H1 (cell line): ENCODE measurements around the gene AQP12A. TPM values are rescaled to one million over a fixed set of nuclear protein-coding genes. Genes with fewer than 3 reads are reported as not detected.

Experiments used
- CTCF ChIA-PET: fragments of 300-600 bp; sonication (Branson Sonifier 250); formaldehyde crosslinking; loops from one replicate; lab custom pipeline; 2021; ENCODE audit not compliant: partially characterized antibody; lab: Charles Lee
- POLR2A ChIA-PET: fragments of 300-600 bp; sonication (Branson Sonifier 250); formaldehyde crosslinking; loops from one replicate; lab custom pipeline; 2021; ENCODE audit warnings: inconsistent platforms; ENCODE audit not compliant: partially characterized antibody; lab: Charles Lee
- DNase-seq, 2 experiments: peaks; one replicate each; pipeline versions ENCODE4 v3.0.0 to v3.0.0-alpha.2; 2010 to 2022; ENCODE audit warnings: low spot score in 2 of 2, low read depth in 1 of 2, mixed read lengths in 1 of 2
- FAIRE-seq: peaks from 2 replicates; lab custom pipeline; 2011; peaks lifted over from hg19 to GRCh38; lab: Jason Lieb, UNC
- H2AFZ ChIP-seq: 2 replicates; pipeline ENCODE4 v1.8.1; 2012; ENCODE audit warnings: low read length, inconsistent platforms
- H2AK5ac ChIP-seq: 2 replicates; pipeline ENCODE4 v1.6.1; 2013; ENCODE audit warnings: low read depth, low read length
- H2BK120ac ChIP-seq: replicated peaks from 2 replicates; pipeline ENCODE3; 2013; ENCODE audit warnings: low read depth, low read length, inconsistent platforms
- H2BK12ac ChIP-seq: 2 replicates; pipeline ENCODE4 v1.6.1; 2013; ENCODE audit warnings: low read depth, low read length
- H2BK15ac ChIP-seq: 2 replicates; pipeline ENCODE4 v1.6.1; 2013; ENCODE audit warnings: low read length
- H2BK20ac ChIP-seq: 2 replicates; pipeline ENCODE4 v1.6.1; 2013; ENCODE audit warnings: low read length
- H2BK5ac ChIP-seq: 2 replicates; pipeline ENCODE4 v1.6.1; 2013; ENCODE audit warnings: low read depth, low read length
- H3K14ac ChIP-seq: 2 replicates; pipeline ENCODE4 v1.6.1; 2013; ENCODE audit warnings: inconsistent platforms; ENCODE audit not compliant: insufficient read length
- H3K18ac ChIP-seq: 2 replicates; pipeline ENCODE4 v1.6.1; 2013; ENCODE audit warnings: low read length; ENCODE audit errors: extremely low read depth
- H3K23ac ChIP-seq: 2 replicates; pipeline ENCODE4 v1.6.1; 2013; ENCODE audit warnings: inconsistent platforms; ENCODE audit not compliant: insufficient read length
- H3K23me2 ChIP-seq: 2 replicates; pipeline ENCODE4 v1.6.1; 2013; ENCODE audit warnings: low read depth, low read length
- H3K27ac ChIP-seq: 2 replicates; pipeline ENCODE4 v1.6.1; 2011; ENCODE audit warnings: low read depth, low read length, inconsistent platforms
- H3K27me3 ChIP-seq, 4 experiments: replicated peaks in 1 of 4; 1 replicate in 1 of 4; 2 replicates in 3 of 4; pipeline versions ENCODE4 v1.6.1 to v1.8.1; 2011 to 2013; ENCODE audit warnings: low read length in 3 of 4, mild to moderate bottlenecking in 3 of 4, inconsistent platforms in 2 of 4, mixed read lengths in 2 of 4, moderate library complexity in 1 of 4; ENCODE audit not compliant: control insufficient read depth in 3 of 4, insufficient read depth in 3 of 4; ENCODE audit errors: extremely low read depth in 1 of 4
- H3K36me3 ChIP-seq, 4 experiments: 2 replicates each; pipeline versions ENCODE4 v1.6.1 to v1.8.1; 2011 to 2013; ENCODE audit warnings: mild to moderate bottlenecking in 4 of 4, low read length in 3 of 4, moderate library complexity in 2 of 4, control low read depth in 1 of 4, inconsistent platforms in 1 of 4; ENCODE audit not compliant: insufficient read depth in 4 of 4, control insufficient read depth in 2 of 4
- H3K4ac ChIP-seq: replicated peaks from 2 replicates; pipeline ENCODE3; 2013; ENCODE audit warnings: low read length, low read depth, mixed read lengths, inconsistent platforms; ENCODE audit not compliant: insufficient read length
- H3K4me1 ChIP-seq, 4 experiments: replicated peaks in 1 of 4; 1 replicate in 1 of 4; 2 replicates in 3 of 4; pipeline versions ENCODE4 v1.6.1 to v1.8.1; 2011 to 2013; ENCODE audit warnings: low read length in 3 of 4, inconsistent platforms in 2 of 4, mixed read lengths in 1 of 4; ENCODE audit not compliant: insufficient read depth in 4 of 4, control insufficient read depth in 3 of 4
- H3K4me2 ChIP-seq, 2 experiments: 2 replicates each; pipeline versions ENCODE4 v1.6.1 to v1.8.1; 2011 to 2013; ENCODE audit warnings: low read depth in 2 of 2, low read length in 2 of 2, control low read depth in 1 of 2, inconsistent platforms in 1 of 2, mild to moderate bottlenecking in 1 of 2; ENCODE audit not compliant: insufficient read depth in 1 of 2
- H3K4me3 ChIP-seq, 4 experiments: fragments of 200-600, 300-600 bp in 1 of 4; sonication (generic), shearing (Covaris generic), sonication (Bioruptor Twin) in 1 of 4; 2 replicates each; pipeline versions ENCODE4 v1.5.1 to v1.8.1; 2011 to 2016; ENCODE audit warnings: low read length in 4 of 4, low read depth in 3 of 4, control low read depth in 2 of 4, inconsistent platforms in 2 of 4, mild to moderate bottlenecking in 2 of 4, mixed read lengths in 1 of 4, moderate library complexity in 1 of 4; ENCODE audit not compliant: insufficient read depth in 2 of 4; ENCODE audit errors: extremely low read depth in 1 of 4
- H3K56ac ChIP-seq: replicated peaks from 2 replicates; pipeline ENCODE3; 2013; ENCODE audit warnings: low read depth, mild to moderate bottlenecking, mixed read lengths, low read length, inconsistent platforms; ENCODE audit not compliant: insufficient read length
- H3K79me1 ChIP-seq: 2 replicates; pipeline ENCODE4 v1.6.1; 2013; ENCODE audit warnings: low read depth, low read length, control low read depth
- H3K79me2 ChIP-seq, 2 experiments: 2 replicates each; pipeline versions ENCODE4 v1.6.1 to v1.8.1; 2012 to 2013; ENCODE audit warnings: low read length in 2 of 2, mild to moderate bottlenecking in 2 of 2, inconsistent platforms in 1 of 2; ENCODE audit not compliant: insufficient read depth in 2 of 2, control insufficient read depth in 1 of 2
- H3K9ac ChIP-seq, 4 experiments: replicated peaks in 1 of 4; 1 replicate in 1 of 4; 2 replicates in 3 of 4; pipeline versions ENCODE4 v1.6.1 to v1.8.1; 2011 to 2013; ENCODE audit warnings: low read depth in 3 of 4, low read length in 3 of 4, control low read depth in 2 of 4, mild to moderate bottlenecking in 2 of 4, moderate library complexity in 2 of 4, inconsistent platforms in 1 of 4; ENCODE audit errors: extremely low read depth in 1 of 4
- H3K9me3 ChIP-seq, 2 experiments: 2 replicates each; pipeline versions ENCODE4 v1.6.1 to v1.8.1; 2012 to 2013; ENCODE audit warnings: mild to moderate bottlenecking in 2 of 2, moderate library complexity in 2 of 2, control low read depth in 1 of 2, inconsistent platforms in 1 of 2, low read depth in 1 of 2, low read length in 1 of 2, mixed read lengths in 1 of 2; ENCODE audit not compliant: insufficient read depth in 2 of 2
- H4K20me1 ChIP-seq, 2 experiments: replicated peaks in 1 of 2; 2 replicates each; pipeline versions ENCODE3 to v1.8.1; 2011 to 2013; ENCODE audit warnings: inconsistent platforms in 2 of 2, low read length in 2 of 2, mild to moderate bottlenecking in 1 of 2; ENCODE audit not compliant: insufficient read depth in 2 of 2, control insufficient read depth in 1 of 2
- H4K5ac ChIP-seq: 2 replicates; pipeline ENCODE4 v1.6.1; 2013; ENCODE audit warnings: low read length, low read depth, mixed read lengths, inconsistent platforms; ENCODE audit not compliant: insufficient read length
- H4K8ac ChIP-seq: 2 replicates; pipeline ENCODE4 v1.8.0; 2013; ENCODE audit warnings: mild to moderate bottlenecking, moderate library complexity, low read length, inconsistent platforms; ENCODE audit not compliant: insufficient read depth; ENCODE audit errors: extremely low read depth
- H4K91ac ChIP-seq: replicated peaks from 2 replicates; pipeline ENCODE3; 2013; ENCODE audit warnings: low read length, mixed read lengths, inconsistent platforms; ENCODE audit not compliant: insufficient read length
- CBX8 ChIP-seq: fragments of 300-800, 300-1000 bp; sonication (generic); IDR thresholded peaks from 2 replicates; pipeline ENCODE4 v1.7.1; 2016; ENCODE audit warnings: low read depth, low read length, borderline replicate concordance
- CTBP2 ChIP-seq: IDR thresholded peaks from 2 replicates; pipeline ENCODE4 v1.7.0; 2011; ENCODE audit warnings: borderline replicate concordance, mild to moderate bottlenecking, moderate library complexity, mixed read lengths, low read length; ENCODE audit not compliant: insufficient read depth, insufficient read length
- KDM5A ChIP-seq: fragments of 200-600 bp; IDR thresholded peaks from 2 replicates; pipeline ENCODE4 v1.7.1; 2012; ENCODE audit warnings: mild to moderate bottlenecking, low read length, inconsistent platforms, mixed read lengths
- NANOG ChIP-seq: IDR thresholded peaks from 2 replicates; pipeline ENCODE4 v1.6.1; 2011; ENCODE audit warnings: low read length, low read depth, mild to moderate bottlenecking, inconsistent platforms; ENCODE audit not compliant: insufficient read depth, poor library complexity, severe bottlenecking
- RNF2 ChIP-seq: fragments of 200-900, 300-1000 bp; sonication (generic); IDR thresholded peaks from 2 replicates; pipeline ENCODE4 v1.7.1; 2016; ENCODE audit warnings: borderline replicate concordance, low read depth, mild to moderate bottlenecking, antibody characterized with exemption, low read length; ENCODE audit not compliant: poor library complexity, severe bottlenecking; ENCODE audit errors: missing control alignments
- WGBS, 2 experiments: shearing (Covaris generic) in 1 of 2; methylation state at CpG; one replicate each; pipeline versions ENCODE4 v1.1.6 to v1.1.7; 2013 to 2015; ENCODE audit warnings: low lambda C conversion rate in 2 of 2, mixed read lengths in 2 of 2, inconsistent platforms in 1 of 2, low coverage in 1 of 2, missing lambda C conversion rate in 1 of 2; ENCODE audit not compliant: insufficient replicate concordance in 2 of 2, insufficient coverage in 1 of 2, insufficient read length in 1 of 2; ENCODE audit errors: extremely low coverage in 1 of 2, missing lambda C conversion rate in 1 of 2; 5-methylcytosine and 5-hydroxymethylcytosine counted together
- polyA plus RNA-seq, 7 experiments: library from polyadenylated mRNA; depleted of rRNA in 3 of 7; stranded (reverse) in 5 of 7; unstranded in 2 of 7; fragments of >200 nt in 5 of 7; fragments of 200-250 nt in 2 of 7; gene quantifications; 1 replicate in 5 of 7; 2 replicates in 1 of 7; 4 replicates in 1 of 7; pipeline versions ENCODE4 v1.2.1 to v1.2.3, GENCODE V29; 2011 to 2013; ENCODE audit warnings: missing spikeins in 2 of 7, mixed read lengths in 2 of 7
- total RNA-seq: library from RNA; stranded (reverse); fragmentation: NEBNext Ultra II Directional; extraction: Animal tissue kit (Norgen Biotek cat#: 25700); gene quantifications from 2 replicates; pipeline ENCODE4 v1.2.1, GENCODE V29; 2021

Gene AQP12A
- total and polyA plus RNA-seq, 2 of the 8 experiments (the other 6 are each of a cell fraction or from before 2014, with no cell fraction given) = not detected

GRCh38 chr2:240745962-240746361, 54.3 kb downstream of the AQP12A start:
- no peaks in the 10 kb centered on the region for H3K23me2 ChIP-seq
- no peak overlapping the region for H3K56ac ChIP-seq
- no peak overlapping the region for H3K14ac ChIP-seq
- no peak overlapping the region for H4K5ac ChIP-seq
- H2BK12ac ChIP-seq = no peak overlapping the region
- no peaks in the 10 kb centered on the region; the same call in none of the 2 replicates for H3K79me1 ChIP-seq
- no peaks in the 10 kb centered on the region for H3K27me3 ChIP-seq
- H3K4me3 ChIP-seq = no peak overlapping the region
- no peak overlapping the region for H3K4ac ChIP-seq
- no peak overlapping the region for H2AFZ ChIP-seq
- H4K8ac ChIP-seq = no peak overlapping the region
- no peak for FAIRE-seq
- H3K27ac ChIP-seq = no peak overlapping the region
- H4K20me1 ChIP-seq = peaks cover 13% of the 10 kb centered on the region in 2 experiments
- H3K9me3 ChIP-seq = no peaks in the 10 kb centered on the region
- H4K91ac ChIP-seq = no peak overlapping the region
- H2BK120ac ChIP-seq = no peak overlapping the region
- 97% methylated on average over 10 of the region's 15 CpGs; no CpG with 5 or more reads in 1 of the 2 experiments for WGBS, 2 experiments
- ChIA-PET CTCF (no interaction called here), POLR2A (interaction anchor here (0.9 to 3.4 kb wide), 6 partner anchors 10 to 32 kb away, joined by 3 to 21 read pairs (median 6); no protein-coding TSS in a partner anchor)
- H3K79me2 ChIP-seq = no peaks in the 10 kb centered on the region; a peak in 1 of 4 replicates
- H3K36me3 ChIP-seq = peaks cover 32 to 85% (median 69%) of the 10 kb centered on the region in 4 experiments; a peak in 7 of 8 replicates
- no peak overlapping the region for H2AK5ac ChIP-seq
- DNase-seq = no peak
- no peak overlapping the region for H3K9ac ChIP-seq
- H3K4me2 ChIP-seq = no peak overlapping the region
- no peaks in the 10 kb centered on the region for H3K4me1 ChIP-seq
- H3K23ac ChIP-seq = no peak overlapping the region
- no peak overlapping the region for H2BK5ac ChIP-seq
- TF ChIP-seq CTBP2 (no peak), KDM5A (no peak), RNF2 (no peak), NANOG (no peak), CBX8 (no peak)
- H3K18ac ChIP-seq = no peak overlapping the region
- no peak overlapping the region for H2BK20ac ChIP-seq
- no peak overlapping the region for H2BK15ac ChIP-seq
